HG02938 (cell line): ENCODE data around the gene SRRM2.

Experiments used
- ATAC-seq: cut with Tn5 transposase; IDR thresholded peaks from one replicate; pipeline ENCODE4 v1.9.1; 2021; ENCODE audit warnings: mild to moderate bottlenecking, moderate library complexity; ENCODE audit not compliant: unreplicated experiment

SRRM2 gene

DNA sequence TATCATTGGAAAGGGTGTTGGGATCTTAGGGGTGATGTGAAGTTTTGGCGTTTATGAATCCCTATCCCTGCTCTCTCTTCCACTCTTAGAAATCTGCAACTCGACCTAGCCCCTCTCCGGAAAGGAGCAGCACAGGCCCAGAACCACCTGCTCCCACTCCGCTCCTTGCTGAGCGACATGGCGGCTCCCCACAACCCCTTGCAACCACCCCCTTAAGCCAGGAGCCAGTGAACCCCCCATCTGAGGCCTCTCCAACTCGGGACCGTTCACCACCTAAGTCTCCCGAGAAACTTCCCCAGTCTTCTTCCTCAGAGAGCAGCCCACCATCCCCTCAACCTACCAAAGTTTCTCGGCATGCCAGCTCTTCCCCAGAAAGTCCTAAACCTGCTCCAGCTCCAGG lies 9.0 kb downstream of the SRRM2 start:
- no peak for ATAC-seq

DNA sequence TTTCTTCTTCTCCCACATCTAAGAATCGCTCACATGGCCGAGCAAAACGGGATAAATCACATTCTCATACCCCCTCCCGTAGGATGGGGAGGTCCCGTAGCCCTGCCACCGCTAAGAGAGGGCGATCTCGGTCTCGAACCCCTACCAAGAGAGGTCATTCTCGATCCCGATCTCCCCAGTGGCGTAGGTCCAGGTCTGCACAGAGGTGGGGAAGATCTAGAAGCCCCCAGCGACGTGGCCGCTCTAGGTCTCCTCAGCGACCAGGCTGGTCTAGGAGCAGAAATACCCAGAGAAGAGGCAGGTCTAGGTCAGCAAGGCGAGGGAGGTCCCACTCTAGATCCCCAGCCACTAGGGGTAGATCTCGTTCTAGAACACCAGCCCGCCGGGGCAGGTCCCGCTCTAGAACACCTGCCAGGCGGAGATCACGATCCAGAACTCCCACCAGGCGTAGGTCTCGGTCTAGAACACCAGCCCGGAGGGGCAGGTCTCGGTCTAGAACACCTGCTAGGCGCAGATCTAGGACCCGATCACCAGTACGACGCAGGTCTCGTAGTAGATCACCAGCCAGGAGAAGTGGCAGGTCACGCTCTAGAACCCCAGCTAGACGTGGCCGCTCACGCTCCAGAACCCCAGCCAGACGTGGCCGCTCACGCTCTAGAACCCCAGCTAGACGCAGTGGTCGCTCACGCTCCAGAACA lies 9.6 kb downstream of the SRRM2 start:
- ATAC-seq = no peak

DNA sequence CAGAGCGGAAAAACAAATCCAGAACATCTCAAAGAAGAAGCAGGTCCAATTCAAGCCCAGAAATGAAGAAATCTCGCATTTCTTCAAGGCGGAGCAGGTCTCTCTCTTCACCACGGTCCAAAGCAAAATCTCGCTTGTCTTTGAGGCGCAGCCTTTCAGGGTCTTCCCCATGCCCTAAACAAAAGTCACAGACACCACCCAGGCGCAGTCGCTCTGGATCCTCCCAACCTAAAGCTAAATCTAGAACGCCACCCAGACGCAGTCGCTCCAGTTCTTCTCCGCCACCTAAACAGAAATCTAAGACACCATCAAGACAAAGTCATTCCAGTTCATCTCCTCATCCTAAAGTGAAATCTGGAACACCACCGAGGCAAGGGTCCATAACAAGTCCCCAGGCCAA lies 10.3 kb downstream of the SRRM2 start:
- no peak for ATAC-seq

DNA sequence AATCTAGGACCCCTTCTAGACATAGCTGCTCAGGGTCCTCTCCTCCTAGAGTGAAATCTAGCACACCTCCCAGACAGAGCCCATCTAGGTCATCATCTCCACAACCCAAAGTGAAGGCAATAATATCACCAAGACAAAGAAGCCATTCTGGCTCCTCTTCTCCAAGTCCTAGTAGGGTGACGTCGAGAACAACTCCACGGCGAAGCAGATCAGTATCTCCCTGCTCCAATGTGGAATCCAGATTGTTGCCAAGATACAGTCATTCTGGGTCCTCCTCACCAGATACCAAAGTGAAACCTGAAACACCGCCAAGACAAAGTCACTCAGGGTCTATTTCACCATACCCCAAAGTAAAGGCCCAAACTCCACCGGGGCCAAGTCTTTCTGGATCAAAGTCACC lies 10.7 kb downstream of the SRRM2 start:
- ATAC-seq = no peak

DNA sequence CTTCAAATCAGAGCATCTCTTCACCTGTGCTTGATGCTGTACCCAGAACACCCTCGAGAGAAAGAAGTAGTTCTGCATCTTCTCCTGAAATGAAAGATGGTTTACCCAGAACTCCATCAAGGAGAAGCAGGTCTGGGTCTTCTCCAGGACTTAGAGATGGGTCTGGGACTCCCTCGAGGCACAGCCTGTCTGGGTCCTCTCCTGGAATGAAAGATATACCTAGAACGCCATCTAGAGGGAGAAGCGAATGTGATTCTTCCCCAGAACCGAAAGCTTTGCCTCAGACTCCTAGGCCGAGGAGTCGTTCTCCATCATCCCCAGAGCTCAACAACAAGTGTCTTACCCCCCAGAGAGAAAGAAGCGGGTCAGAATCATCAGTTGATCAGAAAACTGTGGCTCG lies 12.3 kb downstream of the SRRM2 start:
- no peak for ATAC-seq

DNA sequence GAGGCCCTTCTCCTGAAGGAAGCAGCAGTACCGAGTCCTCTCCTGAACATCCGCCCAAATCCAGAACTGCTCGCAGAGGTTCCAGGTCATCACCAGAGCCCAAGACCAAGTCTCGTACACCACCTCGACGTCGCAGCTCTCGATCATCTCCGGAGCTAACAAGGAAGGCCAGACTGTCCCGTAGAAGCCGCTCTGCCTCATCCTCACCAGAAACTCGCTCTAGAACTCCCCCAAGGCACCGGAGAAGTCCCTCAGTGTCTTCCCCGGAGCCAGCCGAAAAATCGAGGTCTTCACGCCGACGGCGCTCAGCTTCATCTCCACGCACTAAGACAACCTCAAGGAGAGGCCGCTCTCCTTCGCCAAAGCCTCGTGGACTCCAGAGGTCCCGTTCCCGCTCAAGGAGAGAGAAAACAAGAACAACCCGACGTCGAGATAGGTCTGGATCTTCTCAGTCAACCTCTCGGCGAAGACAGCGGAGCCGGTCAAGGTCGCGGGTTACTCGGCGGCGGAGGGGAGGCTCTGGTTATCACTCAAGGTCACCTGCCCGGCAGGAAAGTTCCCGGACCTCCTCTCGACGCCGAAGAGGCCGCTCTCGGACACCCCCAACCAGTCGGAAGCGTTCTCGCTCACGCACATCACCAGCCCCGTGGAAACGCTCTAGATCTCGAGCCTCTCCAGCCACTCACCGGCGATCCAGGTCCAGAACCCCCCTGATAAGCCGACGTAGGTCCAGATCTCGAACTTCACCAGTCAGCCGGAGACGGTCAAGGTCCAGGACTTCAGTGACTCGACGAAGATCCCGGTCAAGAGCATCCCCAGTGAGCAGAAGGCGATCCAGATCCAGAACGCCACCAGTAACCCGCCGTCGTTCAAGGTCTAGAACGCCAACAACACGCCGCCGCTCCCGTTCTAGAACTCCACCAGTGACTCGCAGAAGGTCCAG lies 13.3 kb downstream of the SRRM2 start:
- ATAC-seq = no peak

DNA sequence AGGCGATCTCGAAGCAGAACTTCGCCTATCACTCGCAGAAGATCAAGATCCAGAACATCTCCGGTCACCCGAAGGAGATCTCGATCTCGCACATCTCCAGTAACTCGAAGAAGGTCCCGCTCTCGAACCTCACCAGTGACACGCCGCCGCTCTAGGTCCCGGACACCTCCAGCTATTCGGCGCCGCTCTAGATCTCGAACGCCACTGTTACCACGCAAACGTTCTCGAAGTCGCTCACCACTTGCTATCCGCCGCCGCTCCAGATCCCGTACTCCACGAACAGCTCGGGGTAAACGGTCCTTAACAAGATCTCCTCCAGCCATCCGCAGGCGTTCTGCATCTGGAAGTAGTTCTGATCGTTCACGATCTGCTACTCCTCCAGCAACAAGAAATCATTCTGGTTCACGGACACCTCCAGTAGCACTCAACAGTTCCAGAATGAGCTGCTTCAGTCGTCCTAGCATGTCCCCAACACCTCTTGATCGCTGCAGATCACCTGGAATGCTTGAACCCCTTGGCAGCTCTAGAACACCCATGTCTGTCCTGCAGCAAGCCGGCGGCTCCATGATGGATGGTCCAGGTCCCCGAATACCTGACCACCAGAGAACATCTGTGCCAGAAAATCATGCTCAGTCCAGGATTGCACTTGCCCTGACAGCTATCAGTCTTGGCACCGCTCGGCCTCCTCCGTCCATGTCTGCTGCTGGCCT lies 14.1 kb downstream of the SRRM2 start:
- ATAC-seq = no peak

DNA sequence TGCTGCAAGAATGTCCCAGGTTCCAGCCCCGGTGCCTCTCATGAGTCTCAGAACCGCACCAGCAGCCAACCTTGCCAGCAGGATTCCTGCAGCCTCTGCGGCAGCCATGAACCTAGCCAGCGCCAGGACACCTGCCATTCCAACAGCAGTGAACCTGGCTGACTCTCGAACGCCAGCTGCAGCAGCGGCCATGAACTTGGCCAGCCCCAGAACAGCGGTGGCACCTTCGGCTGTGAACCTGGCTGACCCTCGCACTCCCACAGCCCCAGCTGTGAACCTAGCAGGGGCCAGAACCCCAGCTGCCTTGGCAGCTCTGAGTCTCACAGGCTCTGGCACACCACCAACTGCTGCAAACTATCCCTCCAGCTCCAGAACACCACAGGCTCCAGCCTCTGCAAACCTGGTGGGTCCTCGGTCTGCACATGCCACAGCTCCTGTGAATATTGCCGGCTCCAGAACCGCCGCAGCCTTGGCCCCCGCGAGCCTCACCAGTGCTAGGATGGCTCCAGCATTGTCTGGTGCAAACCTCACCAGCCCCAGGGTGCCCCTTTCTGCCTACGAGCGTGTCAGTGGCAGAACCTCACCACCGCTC lies 14.8 kb downstream of the SRRM2 start:
- no peak for ATAC-seq

DNA sequence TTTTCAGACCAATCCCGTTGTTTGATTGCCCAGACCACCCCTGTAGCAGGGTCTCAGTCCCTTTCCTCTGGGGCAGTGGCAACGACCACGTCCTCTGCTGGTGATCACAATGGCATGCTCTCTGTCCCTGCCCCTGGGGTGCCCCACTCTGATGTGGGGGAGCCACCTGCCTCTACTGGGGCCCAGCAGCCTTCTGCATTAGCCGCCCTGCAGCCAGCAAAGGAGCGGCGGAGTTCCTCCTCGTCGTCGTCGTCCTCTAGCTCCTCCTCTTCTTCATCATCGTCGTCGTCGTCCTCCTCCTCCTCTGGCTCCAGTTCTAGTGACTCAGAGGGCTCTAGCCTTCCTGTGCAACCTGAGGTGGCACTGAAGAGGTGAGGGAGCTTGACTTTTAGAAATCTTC lies 15.5 kb downstream of the SRRM2 start:
- ATAC-seq = no peak

DNA sequence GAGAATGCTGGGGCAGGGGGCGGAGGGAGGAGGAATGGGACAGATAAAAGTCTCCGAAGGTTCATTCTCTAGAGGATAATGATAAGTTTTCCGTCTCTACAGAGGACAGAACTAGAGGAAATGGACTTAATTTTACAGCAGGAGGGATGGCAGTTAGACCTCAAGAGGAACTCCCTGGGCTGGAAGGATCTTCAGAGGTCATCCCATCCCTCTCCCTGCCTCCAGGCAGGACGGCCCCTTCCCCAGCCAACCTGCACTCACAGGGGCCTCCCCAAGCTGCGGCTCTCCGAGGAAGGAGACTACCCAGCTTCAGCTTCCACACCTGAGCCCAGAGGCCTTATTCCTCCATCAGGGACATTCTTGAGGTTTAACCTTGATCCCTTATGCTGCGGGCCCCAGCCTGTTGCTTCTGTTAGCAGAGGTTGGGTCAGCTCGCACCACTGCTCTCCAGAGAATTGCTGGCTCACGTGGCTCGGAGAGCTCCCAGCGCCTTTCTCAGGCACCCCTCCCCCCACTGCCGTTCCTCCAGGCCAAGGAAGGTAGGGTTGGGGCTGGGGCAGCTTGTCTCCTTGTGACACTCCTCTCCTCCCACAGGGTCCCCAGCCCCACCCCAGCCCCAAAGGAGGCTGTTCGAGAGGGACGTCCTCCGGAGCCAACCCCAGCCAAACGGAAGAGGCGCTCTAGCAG lies 16.1 kb downstream of the SRRM2 start:
- no peak for ATAC-seq

DNA sequence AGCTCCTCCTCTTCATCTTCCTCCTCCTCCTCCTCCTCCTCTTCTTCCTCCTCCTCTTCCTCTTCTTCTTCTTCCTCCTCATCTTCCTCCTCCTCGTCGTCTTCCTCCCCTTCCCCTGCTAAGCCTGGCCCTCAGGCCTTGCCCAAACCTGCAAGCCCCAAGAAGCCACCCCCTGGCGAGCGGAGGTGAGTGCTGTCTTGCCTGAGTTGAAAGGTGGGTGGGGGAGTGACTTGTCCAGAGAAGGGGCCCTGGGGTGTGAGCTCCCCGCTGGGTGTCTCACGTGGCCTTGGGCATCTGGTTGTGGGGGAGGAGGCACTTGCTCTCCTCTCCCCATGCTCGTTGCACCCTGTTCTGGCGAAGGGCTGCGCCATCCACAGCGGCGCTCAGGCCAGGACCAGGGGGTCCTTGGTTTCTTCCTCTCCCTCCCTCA lies 16.7 kb downstream of the SRRM2 start:
- ATAC-seq = no peak

DNA sequence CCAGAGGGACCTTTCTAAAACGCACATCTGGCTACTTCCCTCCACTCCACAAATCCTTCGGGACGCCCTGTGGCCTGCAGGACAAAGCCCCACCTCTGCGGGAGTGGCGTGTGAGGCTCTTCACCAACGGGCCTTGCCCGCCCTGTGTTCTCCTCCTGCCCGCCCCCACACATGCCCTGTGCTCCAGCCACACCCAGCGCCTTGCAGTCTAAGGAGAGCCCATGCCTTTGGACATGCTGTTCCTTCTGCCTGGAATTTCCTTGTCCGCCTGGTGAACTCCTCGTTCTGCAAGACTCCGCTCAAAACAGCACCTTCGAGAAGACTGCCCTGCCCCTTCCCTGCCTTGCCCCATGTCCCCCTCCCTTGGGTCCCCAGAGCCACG lies 17.2 kb downstream of the SRRM2 start:
- ATAC-seq = no peak

DNA sequence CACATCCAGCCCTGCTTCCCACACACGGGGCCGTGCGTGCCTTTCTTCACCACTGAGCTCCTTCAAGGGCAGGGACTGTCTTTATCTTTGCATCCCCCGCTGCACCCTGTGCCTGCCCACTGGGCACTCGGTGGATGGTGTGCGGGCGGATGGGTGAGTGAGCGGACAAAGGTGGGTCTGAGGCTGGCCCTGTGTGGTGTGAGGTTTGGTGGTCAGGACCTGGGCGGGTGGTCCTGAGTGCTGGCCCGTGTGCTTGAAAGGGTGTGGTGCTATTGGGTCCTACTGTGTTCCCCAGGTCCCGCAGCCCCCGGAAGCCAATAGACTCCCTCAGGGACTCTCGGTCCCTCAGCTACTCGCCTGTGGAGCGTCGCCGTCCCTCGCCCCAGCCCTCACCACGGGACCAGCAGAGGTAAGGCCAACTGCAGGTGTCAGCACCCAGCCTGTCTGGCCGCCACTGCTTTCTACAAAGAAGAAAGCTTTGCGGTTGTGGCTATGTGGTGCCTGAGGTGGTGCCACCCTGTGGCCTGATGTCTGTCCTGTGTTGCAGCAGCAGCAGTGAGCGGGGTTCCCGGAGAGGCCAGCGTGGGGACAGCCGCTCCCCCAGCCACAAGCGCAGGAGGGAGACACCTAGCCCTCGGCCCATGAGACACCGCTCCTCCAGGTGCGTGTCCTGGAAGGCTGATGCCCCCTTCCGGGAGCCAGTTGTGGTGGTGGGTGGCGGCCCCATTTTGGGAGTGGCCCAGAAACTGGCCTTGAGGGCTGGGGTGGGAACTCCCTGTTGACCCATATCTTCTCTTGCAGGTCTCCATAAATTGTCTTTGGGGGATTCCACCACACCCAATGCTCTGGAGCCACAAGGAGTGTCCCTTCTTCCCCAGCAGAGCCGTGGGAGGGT lies 17.9 kb downstream of the SRRM2 start:
- no peak for ATAC-seq

DNA sequence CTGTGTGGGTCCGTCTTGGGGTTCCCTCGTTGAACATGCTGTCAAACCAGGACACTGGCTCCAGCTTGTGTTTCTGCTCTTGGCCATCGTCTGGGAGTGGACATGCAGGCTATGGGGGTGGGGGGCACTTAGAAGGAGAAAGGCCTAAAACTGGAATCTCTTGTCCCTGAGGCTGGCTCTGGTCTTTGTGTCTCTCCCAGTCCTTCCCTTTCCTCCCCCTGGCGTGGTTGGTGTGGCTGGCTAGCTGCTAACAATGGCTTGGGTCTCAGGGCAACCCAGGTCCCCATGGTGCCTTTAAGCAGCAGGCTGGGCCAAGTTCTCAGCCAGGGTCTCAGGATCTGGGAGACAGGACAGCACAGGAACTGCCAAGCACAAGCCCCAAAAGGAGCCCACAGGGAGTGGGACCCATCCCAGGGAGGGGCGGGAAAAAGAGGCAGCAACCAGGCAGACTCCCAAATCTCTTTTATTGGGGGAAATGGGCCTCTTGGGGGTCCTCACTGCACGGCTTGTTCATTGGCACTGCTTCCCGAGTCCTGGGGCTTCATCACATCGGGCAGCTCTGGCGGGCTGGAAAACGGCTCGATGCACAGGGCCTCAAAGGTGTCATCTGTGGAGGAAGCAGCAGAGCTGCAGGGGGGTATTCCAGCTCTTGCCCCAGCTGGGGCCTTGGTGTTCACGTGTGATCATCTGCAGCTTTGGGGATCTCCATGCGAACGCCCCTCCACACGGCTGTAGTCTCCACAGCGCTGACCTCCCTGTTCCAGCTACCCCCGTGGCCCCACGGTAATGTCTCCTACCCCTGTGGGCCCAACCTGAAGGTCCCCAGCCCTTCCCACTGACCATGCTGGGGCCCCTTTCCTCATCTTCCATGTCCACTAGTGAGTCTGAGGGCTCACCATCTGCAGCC lies 19.3 kb downstream of the SRRM2 start:
- ATAC-seq = no peak

DNA sequence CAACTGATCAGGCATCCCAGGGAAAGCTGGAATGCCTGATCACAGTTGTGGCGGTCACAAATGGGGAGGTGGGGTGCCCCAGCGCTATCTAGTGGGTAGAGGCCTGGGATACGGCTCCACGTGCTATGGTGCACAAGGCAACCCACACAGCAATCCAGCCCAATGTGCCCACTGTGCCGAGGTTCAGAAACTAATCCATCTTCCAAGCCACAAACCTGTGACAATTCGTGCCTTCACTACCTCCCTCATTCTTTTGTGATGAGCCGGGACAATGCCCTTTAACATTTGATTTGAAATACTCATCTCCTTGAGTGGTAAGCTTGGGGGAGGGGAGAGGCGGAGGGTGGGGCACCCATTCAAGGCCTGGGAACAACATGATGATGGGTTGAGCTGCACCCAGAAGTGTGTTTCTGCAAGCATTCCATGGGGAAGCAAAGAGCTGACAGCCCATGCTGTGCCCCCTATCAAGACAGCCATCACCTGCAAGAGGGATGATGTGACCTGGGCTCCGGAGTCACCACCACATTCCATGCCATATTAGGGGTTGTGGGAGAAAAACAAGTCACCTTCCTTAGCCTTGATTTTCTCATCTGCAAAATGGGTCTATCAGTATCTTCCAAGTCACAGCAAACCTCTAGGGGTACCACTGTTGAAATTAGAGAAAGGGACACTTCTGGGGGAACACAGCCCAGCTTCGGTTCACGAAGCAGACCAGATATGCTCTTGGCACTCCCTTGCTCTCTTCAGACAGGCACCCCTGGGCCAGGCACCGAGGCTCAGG lies 20.9 kb downstream of the SRRM2 start:
- ATAC-seq = no peak

DNA sequence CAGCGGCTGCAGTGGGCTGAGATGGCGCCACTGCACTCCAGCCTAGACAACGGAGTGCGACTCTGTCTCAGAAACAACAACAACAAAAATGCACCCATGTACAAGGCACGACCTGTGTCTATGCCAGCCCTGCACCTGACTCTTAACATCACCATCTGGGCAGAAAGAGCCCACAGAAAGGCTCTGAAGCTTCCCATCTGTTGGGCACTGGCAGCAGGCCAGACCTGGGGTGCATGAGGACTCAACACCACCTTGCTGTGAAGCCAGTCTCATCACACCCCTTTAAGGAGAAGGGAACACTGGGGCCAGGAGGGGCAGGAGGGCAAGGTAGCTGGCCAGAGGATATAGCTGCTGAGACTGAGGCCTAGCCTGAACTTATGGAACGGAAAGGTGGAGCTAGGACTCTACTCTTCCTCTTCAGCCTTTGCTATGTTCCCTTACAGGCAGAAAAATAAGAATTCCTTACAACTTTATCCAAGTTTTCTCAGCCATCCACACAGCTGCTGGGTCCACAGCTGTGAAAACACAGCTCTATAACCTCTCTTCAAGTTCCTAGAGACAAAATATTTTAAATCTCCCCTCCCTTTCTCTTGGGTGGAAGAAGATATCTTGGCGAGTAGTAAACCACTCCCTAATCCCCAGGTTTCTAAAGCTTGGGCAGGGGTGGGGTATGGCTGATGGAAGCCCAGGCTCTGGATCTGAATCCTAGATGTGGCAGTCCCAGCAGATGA lies 21.9 kb downstream of the SRRM2 start:
- no peak for ATAC-seq

DNA sequence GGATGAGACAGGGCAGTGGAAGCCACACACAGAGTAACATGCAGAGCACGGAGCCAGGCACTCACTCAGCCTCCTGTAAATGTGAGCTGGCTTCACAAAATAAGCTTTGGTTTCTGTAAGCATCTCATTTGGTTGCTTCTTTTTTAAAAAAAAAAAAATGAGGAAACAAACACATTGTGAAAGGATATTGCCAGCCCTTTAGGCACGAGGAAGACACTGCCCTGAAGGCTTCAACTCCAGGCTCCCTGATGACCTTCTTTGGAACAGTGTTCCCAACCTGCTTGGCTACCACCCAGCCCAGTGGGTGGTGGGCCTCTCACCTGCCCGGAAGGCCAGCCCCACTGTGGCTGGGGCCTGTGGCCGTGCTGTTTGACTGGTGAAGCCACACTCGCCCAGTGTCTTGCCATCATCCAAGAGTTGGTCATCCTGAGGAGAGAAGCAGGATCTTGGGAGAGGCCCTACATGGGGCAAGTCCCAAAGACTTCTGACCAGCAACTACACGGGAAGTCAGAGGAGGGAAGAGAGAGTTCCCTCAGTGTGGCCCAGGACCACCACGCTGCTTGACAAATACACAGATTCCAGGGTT lies 22.8 kb downstream of the SRRM2 start:
- no peak for ATAC-seq
